ENCODE data around the gene FAM193A. TPM values are rescaled to one million over a fixed set of nuclear protein-coding genes. Genes with fewer than 3 reads are reported as not detected.

FAM193A gene
- total RNA-seq, 8 experiments from 2014 or later: 9.1 to 38.2 (median 18.6) TPM

GRCh38 chr4:2637956-2638552, 101.6 kb downstream of the FAM193A start:
- in situ Hi-C loops (cut with MboI; ENCODE audit: low pct_unique_long_range_greater_than_20kb in 2 of 9, low sequenced_read_pairs in 9 of 9, unreplicated experiment in 9 of 9): no loop called here
- Histone ChIP-seq H3K27ac (no peak overlapping the region), H3K4me1 (replicated peaks in 1 of 2) (no peaks in the 10 kb centered on the region), H3K4me3 (no peak overlapping the region)
- no peak for ATAC-seq (replicated peaks in 6 of 8)
- 92 to 100% (median 97%) methylated on average over 1 to 7 of the region's 9 CpGs; no CpG with 5 or more reads in 1 of the 10 experiments for WGBS, 10 experiments

DNA sequence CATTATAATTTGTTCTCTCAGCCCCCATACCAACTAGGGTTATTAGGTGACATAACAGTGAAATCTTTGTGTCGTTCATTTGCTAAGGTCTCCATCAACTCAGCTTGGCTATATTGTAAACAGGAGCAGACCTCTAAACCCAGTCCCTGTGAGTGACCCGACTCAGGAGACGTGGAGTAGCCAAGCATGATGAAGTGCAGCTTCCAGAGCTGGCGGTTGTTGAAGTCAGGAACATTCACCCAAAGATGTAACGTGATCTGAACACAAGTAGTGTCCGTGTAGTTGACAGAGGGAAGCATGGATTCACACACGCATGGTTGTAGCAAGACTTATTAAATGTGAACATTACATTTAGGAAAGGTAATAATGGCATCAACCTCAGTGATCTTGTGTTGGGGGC, 102.3 kb downstream of the FAM193A start:
- no peaks in the 10 kb centered on the region for H3K4me1 ChIP-seq (replicated peaks in 1 of 2)
- 89 to 100% (median 95%) methylated on average over 1 to 7 of the region's 7 CpGs; no CpG with 5 or more reads in 3 of the 10 experiments for WGBS, 10 experiments
- H3K4me3 ChIP-seq: no peak overlapping the region
- ATAC-seq (replicated peaks in 6 of 8): no peak
- no peak overlapping the region for H3K27ac ChIP-seq
- in situ Hi-C loops (cut with MboI; ENCODE audit: low pct_unique_long_range_greater_than_20kb in 2 of 9, low sequenced_read_pairs in 9 of 9, unreplicated experiment in 9 of 9): no loop called here

DNA sequence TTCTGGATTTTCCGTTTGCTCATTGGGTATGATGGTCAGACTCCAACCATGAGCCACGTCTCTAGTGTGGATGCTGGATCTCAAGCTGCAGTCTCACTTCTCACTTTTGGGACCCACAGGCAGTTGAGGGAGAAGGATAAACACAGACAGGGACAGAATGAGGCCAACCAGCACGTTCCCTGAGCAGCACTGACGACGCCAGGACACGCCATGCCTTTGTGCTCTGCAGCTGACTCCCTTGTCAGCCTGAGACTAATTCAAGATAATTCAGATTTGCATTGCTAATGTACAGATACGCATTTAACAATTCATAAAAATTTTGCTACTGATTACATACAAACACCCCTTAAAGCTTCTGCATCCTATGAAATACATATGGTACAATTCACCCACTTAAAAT, 106.5 kb downstream of the FAM193A start:
- Histone ChIP-seq H3K4me1 (replicated peaks in 1 of 2) (no peaks in the 10 kb centered on the region), H3K4me3 (no peak overlapping the region), H3K27ac (no peak overlapping the region)
- in situ Hi-C loops (cut with MboI; ENCODE audit: low pct_unique_long_range_greater_than_20kb in 2 of 9, low sequenced_read_pairs in 9 of 9, unreplicated experiment in 9 of 9): no loop called here
- ATAC-seq (replicated peaks in 6 of 8): peak in 4 of 8 experiments; percentile 39 to 92 (median 53)
- 0 to 100% (median 77%) methylated on average over 1 to 6 of the region's 7 CpGs; no CpG with 5 or more reads in 3 of the 10 experiments for WGBS, 10 experiments

- in situ Hi-C loops (cut with MboI; ENCODE audit: low pct_unique_long_range_greater_than_20kb in 2 of 9, low sequenced_read_pairs in 9 of 9, unreplicated experiment in 9 of 9): no loop called here
- no peaks in the 10 kb centered on the region for H3K4me1 ChIP-seq (replicated peaks in 1 of 2)
- 58 to 89% (median 87%) methylated on average over 2 to 5 of the region's 5 CpGs; no CpG with 5 or more reads in 7 of the 10 experiments for WGBS, 10 experiments
- no peak overlapping the region for H3K27ac ChIP-seq
- peak in 1 of 8 experiments; percentile 7 for ATAC-seq (replicated peaks in 6 of 8)
- no peak overlapping the region for H3K4me3 ChIP-seq
Measured at GRCh38 chr4:2643555-2643954, 107.1 kb downstream of the FAM193A start.

- no peak overlapping the region for H3K4me3 ChIP-seq
- H3K4me1 ChIP-seq (replicated peaks in 1 of 2): no peaks in the 10 kb centered on the region
- WGBS, 10 experiments: 94 to 100% (median 100%) methylated on average over 1 to 18 of the region's 22 CpGs; no CpG with 5 or more reads in 4 of the 10 experiments
- in situ Hi-C loops (cut with MboI; ENCODE audit: low pct_unique_long_range_greater_than_20kb in 2 of 9, low sequenced_read_pairs in 9 of 9, unreplicated experiment in 9 of 9): no loop called here
- H3K27ac ChIP-seq: no peak overlapping the region
- ATAC-seq (replicated peaks in 6 of 8): no peak
Measured at GRCh38 chr4:2646396-2647149, 110.1 kb downstream of the FAM193A start.

GRCh38 chr4:2647403-2648158, 111.1 kb downstream of the FAM193A start:
- WGBS, 10 experiments: 42 to 100% (median 97%) methylated on average over 1 to 6 of the region's 10 CpGs; no CpG with 5 or more reads in 2 of the 10 experiments
- no peak overlapping the region for H3K4me3 ChIP-seq
- no peak overlapping the region for H3K27ac ChIP-seq
- in situ Hi-C loops (cut with MboI; ENCODE audit: low pct_unique_long_range_greater_than_20kb in 2 of 9, low sequenced_read_pairs in 9 of 9, unreplicated experiment in 9 of 9): no loop called here
- no peak for ATAC-seq (replicated peaks in 6 of 8)
- no peaks in the 10 kb centered on the region for H3K4me1 ChIP-seq (replicated peaks in 1 of 2)

DNA sequence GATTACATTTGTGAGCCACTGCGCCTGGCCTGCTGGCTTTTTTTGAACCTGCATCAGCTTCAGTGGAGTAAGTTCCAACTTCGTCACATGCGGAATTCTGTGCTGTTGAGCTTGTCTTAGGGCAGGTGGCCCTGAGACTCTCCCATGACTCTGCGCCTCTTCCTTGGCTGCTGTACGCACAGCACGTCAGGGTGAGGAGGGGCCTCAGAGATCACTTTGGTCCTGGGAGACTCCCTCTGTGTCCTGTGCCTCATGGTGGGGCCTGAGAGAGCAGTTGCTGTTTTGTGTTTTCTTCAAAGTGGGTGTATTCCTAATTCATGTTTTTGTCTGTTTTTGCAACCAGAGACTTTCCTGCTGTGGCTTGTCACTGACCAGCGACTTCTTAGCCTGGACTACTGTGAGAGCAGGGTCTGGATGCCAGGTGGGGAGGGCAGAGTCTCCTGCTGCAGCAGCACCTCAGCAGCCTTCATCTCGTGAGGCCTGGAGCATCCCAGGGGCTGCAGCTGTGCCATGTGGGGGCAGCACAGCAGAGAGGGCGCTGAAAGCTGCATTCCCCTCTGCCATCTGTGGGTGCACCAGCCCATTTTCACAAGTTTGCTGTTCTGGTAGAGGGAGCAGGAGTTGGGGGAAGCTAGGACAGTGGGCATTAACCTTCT, 111.8 kb downstream of the FAM193A start:
- Histone ChIP-seq H3K4me1 (replicated peaks in 1 of 2) (no peaks in the 10 kb centered on the region), H3K4me3 (no peak overlapping the region), H3K27ac (no peak overlapping the region)
- no peak for ATAC-seq (replicated peaks in 6 of 8)
- in situ Hi-C loops (cut with MboI; ENCODE audit: low pct_unique_long_range_greater_than_20kb in 2 of 9, low sequenced_read_pairs in 9 of 9, unreplicated experiment in 9 of 9): no loop called here
- WGBS, 10 experiments: 97 to 100% (median 100%) methylated on average over 1 to 6 of the region's 9 CpGs; no CpG with 5 or more reads in 1 of the 10 experiments

GRCh38 chr4:2649604-2650114, 113.2 kb downstream of the FAM193A start:
- 80 to 100% (median 98%) methylated on average over 1 to 4 of the region's 5 CpGs; no CpG with 5 or more reads in 2 of the 10 experiments for WGBS, 10 experiments
- Histone ChIP-seq H3K27ac (no peak overlapping the region), H3K4me3 (no peak overlapping the region), H3K4me1 (replicated peaks in 1 of 2) (no peaks in the 10 kb centered on the region)
- ATAC-seq (replicated peaks in 6 of 8): no peak
- in situ Hi-C loops (cut with MboI; ENCODE audit: low pct_unique_long_range_greater_than_20kb in 2 of 9, low sequenced_read_pairs in 9 of 9, unreplicated experiment in 9 of 9): no loop called here

DNA sequence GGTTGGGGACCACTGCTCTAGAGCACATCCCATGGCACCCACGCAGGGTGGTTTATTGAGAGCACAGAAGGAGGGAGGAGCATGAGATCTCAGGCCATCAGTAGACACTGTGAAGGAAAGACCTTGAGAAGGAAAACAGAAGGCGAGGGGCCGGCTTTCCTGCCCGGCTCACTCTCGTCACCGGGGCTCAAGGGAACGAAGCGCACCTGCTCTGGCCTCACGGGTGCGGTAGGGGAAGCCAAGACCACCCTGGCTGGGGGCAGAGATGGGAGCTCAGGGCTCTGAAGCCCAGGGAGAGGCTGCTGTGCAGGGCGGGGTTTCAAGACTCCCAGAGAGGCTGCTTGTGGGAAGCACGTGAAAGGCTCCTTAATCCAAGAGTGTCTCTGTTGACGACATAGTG, 113.8 kb downstream of the FAM193A start:
- no peak overlapping the region for H3K4me3 ChIP-seq
- no peak overlapping the region for H3K27ac ChIP-seq
- ATAC-seq (replicated peaks in 6 of 8): no peak
- in situ Hi-C loops (cut with MboI; ENCODE audit: low pct_unique_long_range_greater_than_20kb in 2 of 9, low sequenced_read_pairs in 9 of 9, unreplicated experiment in 9 of 9): no loop called here
- 60 to 100% (median 100%) methylated on average over 1 to 6 of the region's 13 CpGs; no CpG with 5 or more reads in 4 of the 10 experiments for WGBS, 10 experiments
- no peaks in the 10 kb centered on the region for H3K4me1 ChIP-seq (replicated peaks in 1 of 2)

DNA sequence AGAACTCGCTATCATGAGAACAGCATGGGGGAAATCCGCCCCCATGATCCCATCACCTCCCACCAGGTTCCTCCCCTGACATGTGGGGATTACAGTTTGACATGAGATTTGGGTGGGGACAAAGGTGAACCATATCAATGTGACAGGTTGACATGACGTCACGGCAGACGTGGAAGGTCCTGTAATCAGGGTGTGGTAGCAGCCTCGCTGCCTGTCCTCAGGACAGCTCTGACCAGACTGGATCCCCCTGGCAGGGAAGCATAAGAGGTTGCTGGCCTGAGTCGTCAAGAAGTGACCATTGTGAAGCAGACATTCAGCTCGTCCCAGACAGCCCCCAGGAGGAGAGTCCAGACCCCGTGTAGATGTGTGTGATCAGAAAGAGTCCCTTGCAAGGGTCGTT, 115.1 kb downstream of the FAM193A start:
- ATAC-seq (replicated peaks in 6 of 8): no peak
- no peak overlapping the region for H3K4me3 ChIP-seq
- in situ Hi-C loops (cut with MboI; ENCODE audit: low pct_unique_long_range_greater_than_20kb in 2 of 9, low sequenced_read_pairs in 9 of 9, unreplicated experiment in 9 of 9): no loop called here
- 94 to 100% (median 100%) methylated on average over 1 to 3 of the region's 10 CpGs; no CpG with 5 or more reads in 5 of the 10 experiments for WGBS, 10 experiments
- no peak overlapping the region for H3K27ac ChIP-seq
- H3K4me1 ChIP-seq (replicated peaks in 1 of 2): no peaks in the 10 kb centered on the region

DNA sequence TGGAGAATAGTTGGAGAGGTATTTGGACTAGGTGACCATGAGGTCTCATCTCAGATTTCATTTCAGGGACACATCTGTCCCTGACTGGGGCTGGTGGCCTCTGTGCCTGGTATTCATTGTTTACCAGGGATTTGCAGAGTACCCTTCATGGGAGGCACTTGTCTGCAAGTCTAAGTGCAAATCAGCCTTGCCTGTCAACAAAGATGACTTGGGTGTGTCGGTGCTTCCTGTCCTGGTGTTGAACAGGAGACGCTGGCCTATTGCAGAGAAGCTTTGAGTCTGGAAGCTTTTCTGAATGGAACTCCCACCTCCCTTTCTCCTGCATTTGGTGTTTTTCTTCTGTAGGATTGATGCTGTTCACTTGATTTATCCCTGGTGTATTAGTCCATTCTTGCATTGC, 115.6 kb downstream of the FAM193A start:
- 60 to 100% (median 80%) methylated on average over 1 to 2 of the region's 2 CpGs; no CpG with 5 or more reads in 5 of the 10 experiments for whole genome bisulfite sequencing, 10 experiments
- Histone ChIP-seq H3K4me1 (replicated peaks in 1 of 2) (no peaks in the 10 kb centered on the region), H3K27ac (no peak overlapping the region), H3K4me3 (no peak overlapping the region)
- peak in 1 of 8 experiments; percentile 66 for ATAC-seq (replicated peaks in 6 of 8)
- in situ Hi-C loops (cut with MboI; ENCODE audit: low pct_unique_long_range_greater_than_20kb in 2 of 9, low sequenced_read_pairs in 9 of 9, unreplicated experiment in 9 of 9): no loop called here

- WGBS, 10 experiments: 75 to 100% (median 90%) methylated on average over 1 to 10 of the region's 14 CpGs; no CpG with 5 or more reads in 2 of the 10 experiments
Measured at GRCh38 chr4:2652415-2653160, 116.1 kb downstream of the FAM193A start.

More at GRCh38 chr4:2652415-2653160, 116.1 kb downstream of the FAM193A start:
- in situ Hi-C loops (cut with MboI; ENCODE audit: low pct_unique_long_range_greater_than_20kb in 2 of 9, low sequenced_read_pairs in 9 of 9, unreplicated experiment in 9 of 9): no loop called here
- Histone ChIP-seq H3K4me3 (no peak overlapping the region), H3K4me1 (replicated peaks in 1 of 2) (no peaks in the 10 kb centered on the region), H3K27ac (no peak overlapping the region)
- ATAC-seq (replicated peaks in 6 of 8): no peak
